Hematopoietic multipotent progenitor cell treated with erythropoietin and hydrocortisone succinate and interleukin-3 and kit ligand, for 17 days (in vitro differentiated cells): Measurements from ENCODE around the gene ZBTB7C.

Experiments used
- DNase-seq: peaks from one replicate; pipeline ENCODE4 v3.0.0-alpha.2; 2015; ENCODE audit warnings: low spot score

Gene ZBTB7C

GRCh38 chr18:48254077-48254602 is 155.0 kb downstream of the ZBTB7C start:
- DNase-seq, result no peak

GRCh38 chr18:48252525-48252924 is 156.7 kb downstream of the ZBTB7C start:
- no peak for DNase-seq

GRCh38 chr18:48250918-48251317 is 158.3 kb downstream of the ZBTB7C start:
- no peak for DNase-seq

- no peak for DNase-seq
Observed at GRCh38 chr18:48250362-48250907, 158.7 kb downstream of the ZBTB7C start.

- DNase-seq, result no peak
Observed at GRCh38 chr18:48249854-48250253, 159.3 kb downstream of the ZBTB7C start.

- DNase-seq, result no peak
Observed at GRCh38 chr18:48244530-48244929, 164.7 kb downstream of the ZBTB7C start.

- DNase-seq, result no peak
Observed at GRCh38 chr18:48238636-48239035, 170.5 kb downstream of the ZBTB7C start.

GRCh38 chr18:48238206-48238605 is 171.0 kb downstream of the ZBTB7C start:
- DNase-seq, result no peak

GRCh38 chr18:48236822-48237221 is 172.4 kb downstream of the ZBTB7C start:
- no peak for DNase-seq

- DNase-seq, result no peak
Observed at GRCh38 chr18:48230467-48231113, 178.6 kb downstream of the ZBTB7C start.

- no peak for DNase-seq
Observed at GRCh38 chr18:48229552-48229981, 179.6 kb downstream of the ZBTB7C start.

GRCh38 chr18:48228841-48229240 is 180.3 kb downstream of the ZBTB7C start:
- DNase-seq, result no peak

- no peak for DNase-seq
Observed at GRCh38 chr18:48228301-48228715, 180.9 kb downstream of the ZBTB7C start.

- DNase-seq, result no peak
Observed at GRCh38 chr18:48227206-48227605, 182.0 kb downstream of the ZBTB7C start.

- no peak for DNase-seq
Observed at GRCh38 chr18:48226401-48226800, 182.8 kb downstream of the ZBTB7C start.

- DNase-seq, result peak; percentile 17
Observed at GRCh38 chr18:48222118-48222517, 187.1 kb downstream of the ZBTB7C start.

GRCh38 chr18:48219810-48220499 is 189.2 kb downstream of the ZBTB7C start:
- DNase-seq, result no peak

- no peak for DNase-seq
Observed at GRCh38 chr18:48219037-48219809, 190.0 kb downstream of the ZBTB7C start.

GRCh38 chr18:48218285-48219022 is 190.7 kb downstream of the ZBTB7C start:
- DNase-seq, result no peak

- DNase-seq, result no peak
Observed at GRCh38 chr18:48217258-48218250, 191.6 kb downstream of the ZBTB7C start.
